PC-3 (cell line): ENCODE results near the gene ZPBP. TPM values are rescaled to one million over a fixed set of nuclear protein-coding genes. Genes with fewer than 3 reads are reported as not detected.

Experiments used
- ATAC-seq: fragments of 200-7000 bp; cut with Tn5 transposase; 2 replicates; pipeline ENCODE4 v1.9.1; 2020; ENCODE audit warnings: mild to moderate bottlenecking, moderate library complexity
- BruUV-seq: library from RNA; stranded (reverse); fragments of 400-500 nt; replicated peaks from 2 replicates; lab custom pipeline; 2021; lab: Mats Ljungman, UMichigan
- CTCF ChIA-PET: fragments of 300-600 bp; sonication (Branson Sonifier 250); formaldehyde crosslinking; loops from one replicate; lab custom pipeline; 2022; ENCODE audit warnings: antibody characterized with exemption; lab: Charles Lee
- POLR2A ChIA-PET: fragments of 300-600 bp; sonication (Branson Sonifier 250); formaldehyde crosslinking; loops from one replicate; lab custom pipeline; 2022; ENCODE audit warnings: antibody characterized with exemption; ENCODE audit not compliant: unreplicated experiment; lab: Charles Lee
- DNase-seq: peaks from one replicate; pipeline ENCODE4 v3.0.0-alpha.2; 2015
- H2AFZ ChIP-seq: fragments of 300-600 bp; sonication (generic); 2 replicates; pipeline ENCODE4 v1.6.0; 2016; ENCODE audit warnings: antibody characterized with exemption, low read length
- H3F3A ChIP-seq: fragments of 300-600 bp; sonication (generic); one replicate; pipeline ENCODE4 v1.6.0; 2017; ENCODE audit warnings: antibody characterized with exemption, low read length, control low read depth, mild to moderate bottlenecking; ENCODE audit not compliant: unreplicated experiment
- H3K27ac ChIP-seq: fragments of 300-600 bp; sonication (generic); 2 replicates; pipeline ENCODE4 v1.5.1; 2016; ENCODE audit warnings: mild to moderate bottlenecking, low read length
- H3K27me3 ChIP-seq: fragments of 300-600 bp; sonication (generic); 2 replicates; pipeline ENCODE4 v1.6.1; 2016; ENCODE audit warnings: low read length, mixed read lengths
- H3K36me3 ChIP-seq: fragments of 300-600 bp; sonication (generic); 2 replicates; pipeline ENCODE4 v1.6.1; 2016; ENCODE audit warnings: low read depth, mixed run types, low read length, mixed read lengths
- H3K4me1 ChIP-seq: fragments of 300-600 bp; sonication (generic); 2 replicates; pipeline ENCODE4 v1.5.1; 2016; ENCODE audit warnings: low read length; ENCODE audit not compliant: insufficient read depth
- H3K4me2 ChIP-seq: fragments of 300-600 bp; sonication (generic); 2 replicates; pipeline ENCODE4 v1.6.0; 2016; ENCODE audit warnings: low read length
- H3K4me3 ChIP-seq: fragments of 300-600 bp; sonication (generic); 2 replicates; pipeline ENCODE4 v1.5.1; 2016; ENCODE audit warnings: mild to moderate bottlenecking, low read length, mixed read lengths
- H3K79me2 ChIP-seq: fragments of 300-600 bp; sonication (generic); 2 replicates; pipeline ENCODE4 v1.6.1; 2017; ENCODE audit warnings: low read length, mixed read lengths
- H3K9ac ChIP-seq: fragments of 300-600 bp; sonication (generic); 2 replicates; pipeline ENCODE4 v1.6.0; 2016; ENCODE audit warnings: mild to moderate bottlenecking, low read length
- H3K9me2 ChIP-seq: fragments of 300-600 bp; sonication (generic); replicated peaks from 2 replicates; pipeline ENCODE4 v1.6.1; 2016; ENCODE audit warnings: mixed run types, low read length, mixed read lengths
- H3K9me3 ChIP-seq: fragments of 300-600 bp; sonication (generic); 2 replicates; pipeline ENCODE4 v1.6.1; 2016; ENCODE audit warnings: low read length, mixed read lengths
- H4K20me1 ChIP-seq: fragments of 300-600 bp; sonication (generic); 2 replicates; pipeline ENCODE4 v1.6.1; 2016; ENCODE audit warnings: low read length, mixed read lengths
- CTCF ChIP-seq: fragments of 300-600 bp; sonication (generic); conservative IDR thresholded peaks from 2 replicates; pipeline ENCODE4 v1.5.1; 2017; ENCODE audit warnings: antibody characterized with exemption, low read depth, mild to moderate bottlenecking, low read length
- EZH2 ChIP-seq: fragments of 300-600 bp; sonication (generic); IDR thresholded peaks from one replicate; pipeline ENCODE4 v1.6.1; 2017; ENCODE audit warnings: antibody characterized with exemption, mild to moderate bottlenecking, low read length; ENCODE audit not compliant: unreplicated experiment
- EZH2phosphoT487 ChIP-seq: fragments of 300-600 bp; sonication (generic); IDR thresholded peaks from 2 replicates; pipeline ENCODE4 v1.6.1; 2018; ENCODE audit warnings: mild to moderate bottlenecking, antibody characterized with exemption, low read length, borderline replicate concordance
- intact Hi-C: fragments of 100-400 bp; cut with micrococcal nuclease; formaldehyde crosslinking; loops from 2 replicates; pipeline ENCODE4 v1.9.0; 2023
- total RNA-seq: library from RNA; depleted of rRNA; stranded (reverse); fragments of >200 nt; gene quantifications from 2 replicates; pipeline ENCODE4 v1.2.3, GENCODE V29; 2014

ZPBP gene
- total RNA-seq, 1 experiment from 2014 or later = not detected

GRCh38 chr7:50022991-50023390, 70.1 kb downstream of the ZPBP start:
- no peaks in the 10 kb centered on the region for H3K4me1 ChIP-seq
- H2AFZ ChIP-seq = no peak overlapping the region
- no peak for DNase-seq
- no peak overlapping the region for H3K4me3 ChIP-seq
- no peak for TF ChIP-seq EZH2phosphoT487
- no peaks in the 10 kb centered on the region for H3K79me2 ChIP-seq
- H3K9ac ChIP-seq = no peak overlapping the region
- no peaks in the 10 kb centered on the region for H3K9me2 ChIP-seq
- no peaks in the 10 kb centered on the region for H3K36me3 ChIP-seq
- no peaks in the 10 kb centered on the region for H4K20me1 ChIP-seq
- no peak overlapping the region for H3K4me2 ChIP-seq
- H3F3A ChIP-seq = no peaks in the 10 kb centered on the region
- H3K9me3 ChIP-seq = no peaks in the 10 kb centered on the region
- no peak overlapping the region for H3K27ac ChIP-seq
- 0 out of 2 replicates have a peak, but pooled peaks cover 8% of the 10 kb centered on the region for H3K27me3 ChIP-seq
- intact Hi-C loops = no loop called here
- BruUV-seq = no TSS peak
- ChIA-PET POLR2A (no interaction called here), CTCF (no interaction called here)
- no peak for ATAC-seq

GRCh38 chr7:50022451-50022850, 70.6 kb downstream of the ZPBP start:
- Histone ChIP-seq H3K36me3 (no peaks in the 10 kb centered on the region), H3K9me2 (no peaks in the 10 kb centered on the region), H3F3A (no peaks in the 10 kb centered on the region), H3K27me3 (0 out of 2 replicates have a peak, but pooled peaks cover 8% of the 10 kb centered on the region), H2AFZ (no peak overlapping the region), H3K9me3 (no peaks in the 10 kb centered on the region), H3K4me2 (no peak overlapping the region), H3K9ac (no peak overlapping the region), H3K4me3 (no peak overlapping the region), H3K27ac (no peak overlapping the region), H4K20me1 (no peaks in the 10 kb centered on the region), H3K79me2 (no peaks in the 10 kb centered on the region), H3K4me1 (no peaks in the 10 kb centered on the region)
- no TSS peak for BruUV-seq
- intact Hi-C loops = no loop called here
- ChIA-PET CTCF (no interaction called here), POLR2A (no interaction called here)
- DNase-seq (no peak), ATAC-seq (no peak)
- no peak for TF ChIP-seq CTCF
- TF ChIP-seq EZH2 = no peak
- TF ChIP-seq EZH2phosphoT487 = no peak

GRCh38 chr7:49995681-49996080, 97.4 kb downstream of the ZPBP start:
- no peaks in the 10 kb centered on the region for H3F3A ChIP-seq
- H3K9ac ChIP-seq = no peak overlapping the region
- no peaks in the 10 kb centered on the region for H3K9me2 ChIP-seq
- H4K20me1 ChIP-seq = no peaks in the 10 kb centered on the region
- ATAC-seq = no peak
- H2AFZ ChIP-seq = no peak overlapping the region
- POLR2A ChIA-PET = no interaction called here
- no peaks in the 10 kb centered on the region for H3K79me2 ChIP-seq
- CTCF ChIA-PET = no interaction called here
- no peaks in the 10 kb centered on the region for H3K9me3 ChIP-seq
- no peak for DNase-seq
- no peaks in the 10 kb centered on the region for H3K4me1 ChIP-seq
- no peak for TF ChIP-seq EZH2phosphoT487
- TF ChIP-seq CTCF = no peak
- TF ChIP-seq EZH2 = no peak
- H3K27ac ChIP-seq = no peak overlapping the region
- intact Hi-C loops = no loop called here
- H3K27me3 ChIP-seq = no peaks in the 10 kb centered on the region
- no peak overlapping the region for H3K4me3 ChIP-seq
- no peaks in the 10 kb centered on the region for H3K36me3 ChIP-seq
- no peak overlapping the region for H3K4me2 ChIP-seq
- no TSS peak for BruUV-seq
